Middle frontal gyrus (tissue), 1 donor: ENCODE data around the gene CDCA4.
"Not testable (repeated sequence)": the region's sequence is repeated elsewhere in the genome, so short reads cannot be mapped to it uniquely, and the experiment has no call there.

Source experiments
- DNase-seq: peaks from one replicate; pipeline ENCODE4 v3.0.0-alpha.2; 2015; ENCODE audit warnings: low spot score; ENCODE audit errors: extremely low spot score

CDCA4 gene

DNA sequence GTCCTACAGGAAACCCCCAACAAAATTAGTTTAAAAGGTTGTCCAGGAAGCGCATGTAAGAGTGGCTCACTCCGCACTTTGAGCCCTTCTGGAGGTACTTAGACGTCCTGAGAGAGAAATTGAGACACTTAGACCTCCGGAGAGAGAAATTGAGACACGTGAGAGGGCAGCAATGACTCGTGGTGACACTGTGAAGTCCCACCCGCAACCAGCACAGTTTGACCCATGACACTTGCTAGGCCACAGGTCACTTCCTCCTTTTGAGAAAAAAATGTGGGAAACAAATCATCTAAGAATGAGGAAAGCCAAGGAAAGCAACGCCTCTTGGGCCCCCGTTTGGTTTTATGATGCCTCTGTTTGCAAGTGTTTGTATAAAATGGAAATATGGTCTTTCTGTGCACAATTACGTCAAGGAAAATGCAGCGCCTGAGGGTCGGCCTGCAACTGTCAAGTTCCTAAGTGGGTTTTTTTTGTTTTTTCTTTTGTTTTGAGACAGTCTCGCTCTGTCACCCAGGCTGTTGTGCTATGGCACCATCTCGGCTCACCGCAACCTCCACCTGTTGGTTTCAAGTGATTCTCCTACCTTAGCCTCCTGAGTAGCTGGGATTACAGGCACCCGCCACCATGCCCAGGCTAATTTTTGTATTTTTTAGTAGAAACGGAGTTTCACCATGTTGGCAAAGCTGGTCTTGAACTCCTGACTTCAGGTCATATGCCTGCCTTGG lies 13.6 kb upstream of the CDCA4 start:
- DNase-seq: no peak

DNA sequence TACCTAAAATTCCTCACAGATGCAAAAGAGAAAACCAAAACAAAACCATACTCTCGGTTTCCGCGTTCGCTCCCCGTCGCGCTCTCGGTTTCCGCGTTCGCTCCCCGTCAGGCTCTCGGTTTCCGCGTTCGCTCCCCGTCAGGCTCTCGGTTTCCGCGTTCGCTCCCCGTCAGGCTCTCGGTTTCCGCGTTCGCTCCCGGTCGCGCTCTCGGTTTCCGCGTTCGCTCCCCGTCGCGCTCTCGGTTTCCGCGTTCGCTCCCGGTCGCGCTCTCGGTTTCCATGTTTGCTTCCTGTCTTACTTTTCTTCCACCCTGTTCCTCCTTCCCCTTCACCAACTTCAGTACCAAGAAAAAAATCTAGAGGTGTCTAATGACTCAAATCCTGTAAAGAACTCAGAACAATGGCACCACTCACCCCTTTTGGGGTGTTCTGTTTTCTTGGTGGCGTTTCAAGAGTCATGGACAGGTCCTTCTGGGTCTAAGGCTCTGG lies 12.6 kb upstream of the CDCA4 start:
- not testable (repeated sequence) for DNase-seq

- DNase-seq: not testable (repeated sequence)
Measured at GRCh38 chr14:105032451-105032901, 11.6 kb upstream of the CDCA4 start.

- no peak for DNase-seq
Measured at GRCh38 chr14:105030836-105031396, 10.0 kb upstream of the CDCA4 start.

GRCh38 chr14:105030194-105030593 lies 9.3 kb upstream of the CDCA4 start:
- no peak for DNase-seq

DNA sequence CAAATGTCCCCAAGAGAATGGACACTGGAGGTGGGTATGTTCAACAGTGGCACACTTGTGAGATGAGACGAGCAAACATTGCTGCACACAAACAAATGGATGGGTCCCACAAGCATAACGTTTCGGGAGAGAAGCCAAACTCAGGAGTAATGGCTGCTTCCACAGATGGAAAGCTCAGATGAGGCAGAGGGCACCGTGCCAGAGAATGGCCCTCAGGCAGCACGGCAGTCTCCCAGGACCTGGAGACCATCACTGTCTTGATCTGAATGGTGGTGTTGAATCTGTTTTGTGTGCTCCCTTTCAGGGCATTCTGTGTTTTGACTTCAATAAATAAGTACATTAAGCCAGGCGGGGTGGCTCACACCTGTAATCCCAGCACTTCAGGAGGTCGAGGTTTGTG lies 8.5 kb upstream of the CDCA4 start:
- DNase-seq: no peak

GRCh38 chr14:105028251-105028927 lies 7.5 kb upstream of the CDCA4 start:
- DNase-seq: no peak

DNA sequence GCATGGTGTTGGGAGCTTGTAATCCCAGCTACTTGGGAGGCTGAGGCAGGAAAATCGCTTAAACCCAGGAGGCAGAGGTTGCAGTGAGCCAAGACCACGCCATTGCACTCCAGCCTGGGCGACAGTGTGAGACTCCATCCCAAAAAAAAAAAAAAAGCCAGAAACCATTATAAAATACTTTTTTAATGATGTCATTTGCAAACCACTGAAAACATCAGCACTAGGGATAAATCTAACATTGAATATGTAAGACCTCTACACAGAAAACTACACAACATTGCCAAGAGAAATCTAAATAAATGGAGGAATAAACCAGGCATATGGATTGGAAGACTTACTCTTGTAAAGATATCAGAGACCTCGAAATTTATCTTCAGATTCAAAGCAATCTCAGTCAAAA lies 6.8 kb upstream of the CDCA4 start:
- DNase-seq: not testable (repeated sequence)

GRCh38 chr14:105026802-105027563 lies 6.1 kb upstream of the CDCA4 start:
- DNase-seq: no peak

DNA sequence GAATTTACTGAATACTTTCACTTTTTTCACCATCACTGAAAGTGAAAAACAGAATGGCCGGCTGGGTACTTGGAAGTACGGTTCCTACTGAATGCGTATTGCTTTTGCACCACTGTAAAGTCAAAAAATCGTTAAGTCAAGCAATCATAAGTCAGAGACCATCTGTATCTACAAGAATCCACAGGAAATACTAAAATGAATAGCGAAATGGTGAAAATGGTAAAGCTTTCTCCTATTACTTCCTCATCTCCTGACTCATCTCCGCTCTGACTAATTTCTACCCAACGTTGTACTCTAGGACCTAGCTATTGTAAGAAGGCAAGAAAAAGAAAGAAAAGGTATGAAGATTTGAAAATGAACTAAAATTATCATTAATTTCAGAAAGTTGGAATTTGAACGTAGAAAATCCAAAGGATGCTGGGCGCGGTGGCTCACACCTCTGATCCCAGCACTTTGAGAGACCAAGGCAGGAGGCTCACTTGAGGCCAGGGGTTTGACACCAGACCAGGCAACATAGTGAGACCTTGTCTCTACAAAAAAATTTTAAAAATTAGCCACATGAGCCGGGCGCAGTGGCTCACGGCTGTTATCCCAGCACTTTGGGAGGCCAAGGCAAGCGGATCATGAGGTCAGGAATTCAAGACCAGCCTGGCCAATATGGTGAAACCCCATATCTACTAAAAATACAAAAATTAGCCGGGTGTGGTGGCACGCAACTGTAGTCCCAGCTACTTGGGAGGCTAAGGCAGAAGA lies 5.3 kb upstream of the CDCA4 start:
- no peak for DNase-seq

- no peak for DNase-seq
Measured at GRCh38 chr14:105025429-105025828, 4.5 kb upstream of the CDCA4 start.

DNA sequence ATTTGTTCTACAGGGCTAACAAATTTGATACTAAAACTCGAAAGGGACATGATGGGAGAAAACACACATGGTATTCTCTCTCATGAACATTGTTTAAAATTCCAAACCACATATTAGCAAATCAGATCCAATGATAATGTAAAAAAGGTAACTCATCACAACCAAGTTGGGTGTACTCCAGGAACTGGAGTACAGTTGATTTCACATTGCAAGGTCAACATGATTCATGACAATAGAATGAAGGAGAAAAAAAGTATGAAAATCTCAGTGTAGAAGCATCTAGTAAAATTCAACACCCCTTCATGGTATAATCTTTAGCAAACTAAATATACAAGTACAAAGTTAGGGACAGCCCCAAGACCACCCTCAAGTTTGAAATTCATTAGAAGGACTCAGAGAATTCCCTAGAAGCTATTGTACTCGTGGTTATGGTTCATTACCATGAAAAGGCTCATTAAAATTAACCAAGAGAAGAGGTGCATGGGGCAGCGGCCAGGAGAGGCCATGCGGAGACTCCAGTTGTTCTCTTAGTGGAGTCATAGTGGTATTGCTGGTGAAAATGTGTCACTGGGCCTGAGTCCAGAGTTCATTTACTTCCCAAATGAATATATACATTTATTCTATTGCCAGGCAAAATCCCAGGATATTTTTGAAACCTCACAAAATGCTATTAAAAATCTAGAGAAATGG lies 3.1 kb upstream of the CDCA4 start:
- DNase-seq: no peak

DNA sequence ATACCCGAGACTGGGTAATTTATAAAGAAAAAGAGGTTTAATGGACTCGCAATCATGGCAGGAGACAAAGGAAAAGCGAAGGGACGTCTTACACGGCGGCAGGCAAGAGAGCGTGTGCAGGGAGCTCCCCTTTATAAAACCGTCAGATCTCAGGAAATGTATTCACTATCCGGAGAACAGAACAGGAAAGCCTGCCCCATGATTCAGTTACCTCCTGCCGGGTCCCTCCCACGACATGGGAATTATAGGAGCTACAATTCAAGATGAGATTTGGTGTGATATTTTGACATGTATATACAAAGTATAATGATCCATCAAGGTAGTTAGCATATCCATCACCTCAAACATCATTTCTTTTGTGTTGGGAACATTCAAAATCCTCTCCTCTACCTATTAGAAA lies 2.3 kb upstream of the CDCA4 start:
- DNase-seq: no peak

- no peak for DNase-seq
Measured at GRCh38 chr14:105022276-105022670, 1.4 kb upstream of the CDCA4 start.

- DNase-seq: no peak
Measured at GRCh38 chr14:105021656-105022275, 883 bp upstream of the CDCA4 start.

GRCh38 chr14:105019861-105020814 lies 745 bp downstream of the CDCA4 start:
- no peak for DNase-seq

DNA sequence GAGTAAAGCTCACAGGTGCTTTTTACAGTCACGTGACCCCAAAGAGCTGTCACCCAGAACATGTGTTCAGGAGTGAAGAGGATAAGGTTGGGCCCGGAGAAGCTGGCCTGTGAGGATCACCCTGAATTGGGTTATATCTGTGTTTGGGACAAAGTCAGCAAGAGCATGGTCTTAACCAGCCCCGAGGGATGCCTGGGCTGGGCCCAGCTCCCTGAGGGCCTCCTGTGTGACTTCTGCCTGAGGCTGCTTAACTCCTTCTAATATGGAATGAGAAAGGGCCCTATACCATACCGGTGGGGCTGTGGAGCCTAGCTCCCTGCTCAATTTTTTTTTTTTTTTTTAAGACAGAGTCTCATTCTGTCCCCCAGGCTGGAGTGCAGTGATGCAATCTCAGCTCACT lies 2.5 kb downstream of the CDCA4 start:
- no peak for DNase-seq

DNA sequence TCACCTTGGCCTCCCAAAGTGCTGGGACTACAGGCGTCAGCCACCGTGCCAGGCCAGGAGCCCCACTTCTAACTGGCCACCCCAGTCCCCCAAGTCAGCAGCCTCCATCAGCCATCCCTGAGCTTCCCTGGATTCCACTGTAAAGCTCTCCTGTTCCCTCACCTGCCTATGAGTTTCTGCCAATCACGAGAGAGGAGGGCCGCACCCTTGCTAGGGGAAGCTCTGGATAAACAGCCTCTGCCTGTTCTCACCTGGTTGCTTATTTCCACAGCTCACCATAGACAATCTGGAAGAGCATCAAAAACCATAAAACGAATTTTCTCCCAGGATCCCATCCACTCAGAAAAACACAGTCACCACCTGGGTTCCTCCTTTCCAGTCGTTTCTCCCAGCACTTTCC lies 5.0 kb downstream of the CDCA4 start:
- no peak for DNase-seq

- DNase-seq: no peak
Measured at GRCh38 chr14:105015242-105015641, 5.6 kb downstream of the CDCA4 start.
